ENCODE measurements around the gene CCDC61.
A peak's percentile ranks its signal among the peaks of the same experiment; 100 is the strongest.

The CCDC61 gene, protein sequence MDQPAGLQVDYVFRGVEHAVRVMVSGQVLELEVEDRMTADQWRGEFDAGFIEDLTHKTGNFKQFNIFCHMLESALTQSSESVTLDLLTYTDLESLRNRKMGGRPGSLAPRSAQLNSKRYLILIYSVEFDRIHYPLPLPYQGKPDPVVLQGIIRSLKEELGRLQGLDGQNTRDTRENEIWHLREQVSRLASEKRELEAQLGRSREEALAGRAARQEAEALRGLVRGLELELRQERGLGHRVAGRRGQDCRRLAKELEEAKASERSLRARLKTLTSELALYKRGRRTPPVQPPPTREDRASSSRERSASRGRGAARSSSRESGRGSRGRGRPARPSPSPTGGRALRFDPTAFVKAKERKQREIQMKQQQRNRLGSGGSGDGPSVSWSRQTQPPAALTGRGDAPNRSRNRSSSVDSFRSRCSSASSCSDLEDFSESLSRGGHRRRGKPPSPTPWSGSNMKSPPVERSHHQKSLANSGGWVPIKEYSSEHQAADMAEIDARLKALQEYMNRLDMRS

DNA sequence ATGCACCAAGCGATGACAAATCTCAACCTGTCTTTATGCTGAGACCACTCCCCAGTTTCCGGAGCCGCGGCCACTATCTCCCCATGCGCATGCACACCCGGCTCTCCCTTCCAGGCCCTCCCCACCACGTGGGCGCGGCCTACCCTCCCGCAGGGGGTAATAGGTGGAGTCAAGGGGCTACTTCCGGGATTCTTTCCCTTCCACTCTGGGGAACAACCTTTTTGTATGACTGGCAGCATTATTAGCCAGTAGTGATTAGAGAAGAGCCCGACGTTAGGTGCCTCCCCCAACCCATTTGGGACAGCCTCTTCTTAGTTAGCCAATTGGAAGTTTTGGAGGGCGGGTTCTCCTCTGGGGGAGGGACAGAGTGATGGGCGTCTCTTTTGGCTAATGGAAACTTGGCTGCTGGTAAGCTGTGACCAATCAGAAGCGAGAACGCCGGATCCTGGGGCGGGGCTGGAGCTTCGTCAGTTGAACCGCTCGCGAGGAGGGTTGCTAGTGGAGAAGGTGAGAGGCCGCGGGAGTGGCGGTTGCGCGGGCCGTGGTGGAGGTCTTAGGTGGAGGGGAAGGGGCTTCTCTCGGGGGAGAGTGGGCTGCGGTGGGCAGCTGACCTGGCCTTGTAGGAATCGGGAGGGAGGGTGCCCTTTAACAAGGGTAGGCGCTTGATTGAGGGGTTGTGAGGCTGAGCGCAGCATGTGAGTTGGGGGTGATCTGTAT, at the start of gene CCDC61:
Gene CCDC61 (plus strand): TSS at position 470 of the 717 bp plus-strand sequence. CDS start 7,552 bp downstream, outside the sequence.
- peak; percentile 94 for DNase-seq

DNA sequence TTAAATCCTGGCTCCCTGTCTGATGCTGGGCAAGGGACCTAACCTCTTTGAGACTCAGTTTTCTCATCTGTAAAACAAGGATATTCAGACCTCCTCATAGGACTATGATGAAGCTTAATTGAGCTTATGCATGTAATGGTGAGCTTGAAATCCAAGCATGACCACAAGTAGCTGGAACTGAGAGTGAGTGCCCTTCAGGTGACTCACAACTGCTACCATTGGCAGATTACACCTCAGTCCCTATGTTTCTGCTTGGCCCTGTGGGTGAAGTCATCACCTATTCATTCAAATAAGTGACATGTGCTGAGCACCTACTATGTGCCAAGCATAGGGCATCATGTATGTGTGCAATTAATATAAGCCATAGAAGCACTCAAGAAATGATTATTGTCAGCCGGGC, 47.3 kb upstream of the CCDC61 start:
- no peak for DNase-seq

DNA sequence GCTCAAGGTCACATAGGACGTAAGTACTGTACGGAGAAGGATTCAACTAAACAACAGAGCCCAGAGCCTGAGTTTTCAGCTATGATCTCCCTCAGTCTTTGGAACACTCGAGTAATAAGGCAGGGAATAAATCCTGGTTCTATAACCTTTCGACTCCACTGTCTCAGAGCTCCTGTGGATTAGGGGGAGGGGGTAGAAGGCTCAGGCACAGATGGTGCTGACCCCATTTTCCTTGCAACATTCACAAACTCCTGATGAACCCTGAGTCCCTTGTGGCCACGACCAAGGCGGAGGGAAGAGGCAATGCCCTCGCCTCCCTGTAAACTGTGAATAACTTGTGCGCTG, 43.0 kb upstream of the CCDC61 start:
- no peak for DNase-seq

DNA sequence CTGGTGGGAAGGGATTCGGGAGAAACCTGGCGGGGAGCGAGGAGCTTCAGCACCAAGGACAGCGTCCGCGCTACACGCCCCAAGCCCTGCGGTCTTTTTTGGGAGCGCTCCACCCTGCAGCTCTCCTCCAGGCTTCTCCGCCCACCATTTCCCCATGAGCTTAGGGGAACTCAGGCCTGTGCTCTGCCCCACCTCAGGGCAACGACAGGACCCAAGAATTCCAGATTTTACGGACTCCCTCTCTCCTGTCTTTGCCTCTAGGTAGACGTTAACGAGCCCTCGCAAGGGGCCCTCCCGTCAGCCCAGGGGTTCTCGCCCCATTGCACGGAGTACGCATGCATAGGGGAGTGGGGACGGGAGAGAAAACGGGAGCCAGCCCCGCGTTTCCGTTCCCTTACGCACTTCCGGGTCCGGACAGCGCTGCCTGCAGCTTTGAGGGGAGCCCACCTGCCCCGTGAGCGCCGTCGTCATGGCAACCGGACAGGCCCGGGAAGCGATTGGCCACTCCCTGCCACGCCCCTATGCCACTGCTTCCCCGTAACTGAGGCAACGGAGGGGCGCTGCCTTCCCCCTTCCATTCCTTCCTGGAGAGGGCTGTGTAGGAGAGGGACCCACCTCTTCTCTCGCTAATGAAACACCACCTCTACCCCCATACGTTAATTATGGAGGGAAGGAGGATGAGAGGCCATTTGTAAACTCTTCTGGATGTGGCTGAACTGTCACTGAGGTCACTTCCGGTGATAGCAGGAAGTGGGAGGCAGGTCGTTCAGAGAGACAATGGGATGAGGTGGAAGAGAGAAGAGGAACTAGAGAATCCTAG, 42.4 kb upstream of the CCDC61 start:
- DNase-seq: no peak

DNA sequence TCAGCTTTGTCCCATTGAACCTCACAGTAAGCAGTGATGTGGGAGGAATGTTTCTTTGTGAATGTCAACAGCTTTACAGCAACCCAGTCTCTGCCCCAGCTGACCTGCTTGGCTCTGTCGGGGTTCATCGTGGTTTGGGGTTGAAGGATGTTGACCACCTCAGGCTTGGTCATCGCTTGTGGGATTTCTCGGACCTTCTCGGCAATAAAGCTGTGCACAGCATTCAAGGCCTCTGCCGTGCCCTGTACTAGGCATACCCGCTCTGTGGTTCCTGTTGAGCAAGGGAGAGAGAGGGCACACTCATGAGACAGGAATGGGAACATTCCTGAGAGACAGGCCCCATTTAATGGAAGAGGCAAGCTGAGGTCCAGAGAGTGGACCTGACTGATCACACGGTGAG, 41.6 kb upstream of the CCDC61 start:
- no peak for DNase-seq

DNA sequence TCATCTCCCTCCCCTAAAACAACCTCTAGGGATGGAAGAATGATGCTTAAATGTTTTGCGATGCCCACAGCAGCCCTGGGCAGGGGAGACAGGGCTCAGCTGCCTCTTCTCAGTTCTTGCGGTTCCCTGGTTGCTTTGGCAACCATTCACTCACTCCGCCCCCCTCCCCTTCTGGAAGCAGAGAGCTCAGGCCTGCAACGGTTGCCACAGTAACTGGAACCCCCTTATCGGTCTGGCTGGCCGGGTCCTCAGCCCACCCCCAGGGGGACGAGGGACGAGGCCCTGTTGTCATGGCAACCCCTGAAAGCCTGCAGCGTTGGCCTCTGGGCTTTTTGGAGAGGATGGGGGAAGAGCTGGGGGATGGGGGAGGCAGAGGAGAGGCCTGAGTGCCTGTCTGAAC, 41.1 kb upstream of the CCDC61 start:
- no peak for DNase-seq

DNA sequence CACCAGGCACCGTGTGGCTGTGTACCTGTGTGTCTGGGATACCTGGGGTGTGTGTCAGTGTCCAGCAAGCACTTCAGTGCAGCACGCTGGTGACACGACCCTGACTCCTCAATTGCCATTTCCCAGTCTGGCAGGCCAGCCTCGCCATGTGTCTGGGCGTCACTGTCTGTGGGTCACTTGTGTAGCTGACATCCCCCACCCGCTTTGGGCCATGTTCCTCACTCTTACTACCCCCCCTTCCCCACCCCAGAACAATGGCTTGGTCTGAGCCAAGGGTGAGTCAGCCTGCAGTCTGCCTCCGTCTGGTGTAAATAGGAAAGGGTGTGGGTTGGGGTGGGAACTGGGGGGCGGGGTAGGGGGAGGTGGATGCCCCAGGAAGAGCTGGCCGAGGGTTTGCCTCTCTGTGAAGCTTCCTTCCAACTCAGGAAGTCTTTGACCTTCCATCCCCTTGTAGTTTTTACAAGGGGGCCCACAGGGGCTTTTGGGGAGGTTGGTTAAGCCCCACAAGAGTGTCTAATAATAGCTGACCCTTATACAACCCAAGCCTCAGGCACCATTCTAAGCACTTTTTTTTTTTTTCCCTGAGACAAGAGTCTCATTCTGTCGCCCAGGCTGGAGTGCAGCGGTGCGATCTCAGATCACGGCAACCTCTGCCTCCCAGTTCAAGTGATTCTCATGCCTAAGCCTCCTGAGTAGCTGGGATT, 39.2 kb upstream of the CCDC61 start:
- no peak for DNase-seq

DNA sequence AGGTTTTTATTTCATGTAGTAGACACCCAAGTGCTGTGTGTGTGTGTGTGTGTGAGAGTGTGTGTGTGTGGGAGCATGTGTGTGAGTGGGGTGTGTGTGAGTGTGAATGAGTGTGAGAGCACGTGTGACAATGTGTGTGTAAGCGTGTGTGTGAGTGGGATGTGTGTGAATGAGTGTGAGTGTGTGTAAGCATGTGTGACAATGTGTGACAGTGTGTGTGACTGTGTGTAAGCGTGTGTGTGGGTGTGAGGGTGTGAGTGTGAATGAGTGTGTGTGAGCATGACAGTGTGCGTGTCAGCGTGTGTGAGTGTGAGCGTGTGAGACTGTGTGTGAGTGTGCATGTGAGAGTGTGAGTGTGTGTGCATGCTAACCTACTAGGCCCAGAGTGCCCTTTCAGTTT, 36.9 kb upstream of the CCDC61 start:
- DNase-seq: no peak

DNA sequence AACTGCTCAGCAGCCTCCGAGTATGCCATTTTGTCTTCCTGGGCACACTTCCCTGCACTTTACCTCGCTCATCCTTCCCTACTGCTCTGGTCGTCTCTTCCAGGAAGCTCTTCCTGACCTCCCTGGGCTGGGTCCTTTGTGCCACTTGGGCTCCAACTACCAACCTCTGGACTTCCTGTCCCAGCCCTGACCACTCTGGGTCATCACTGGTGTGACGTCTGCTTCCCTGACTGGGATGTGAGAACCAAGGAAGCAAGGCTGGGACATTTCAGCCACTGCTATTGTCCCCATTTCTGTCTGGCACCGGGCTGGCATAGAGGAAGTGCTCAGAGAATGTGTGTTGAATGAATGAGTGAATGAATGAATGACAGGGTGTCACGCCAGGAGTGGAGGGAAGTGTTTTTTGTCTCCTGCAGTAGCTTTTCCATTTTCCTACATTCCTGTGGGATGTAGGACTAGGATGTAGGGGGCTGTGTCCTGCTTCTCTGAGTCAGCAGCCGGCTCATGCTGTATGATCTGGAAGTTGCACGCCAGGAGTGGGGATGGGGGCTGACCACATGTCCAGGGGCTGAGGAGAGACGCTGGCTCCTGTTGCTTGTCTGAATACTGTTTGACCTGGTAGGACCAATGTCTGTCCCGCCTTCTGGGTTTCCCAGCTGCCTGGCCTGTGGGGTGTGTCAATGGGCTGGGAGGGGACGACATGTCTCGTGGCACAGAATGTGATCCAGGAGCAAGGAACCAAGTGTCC, 36.3 kb upstream of the CCDC61 start:
- DNase-seq: no peak

DNA sequence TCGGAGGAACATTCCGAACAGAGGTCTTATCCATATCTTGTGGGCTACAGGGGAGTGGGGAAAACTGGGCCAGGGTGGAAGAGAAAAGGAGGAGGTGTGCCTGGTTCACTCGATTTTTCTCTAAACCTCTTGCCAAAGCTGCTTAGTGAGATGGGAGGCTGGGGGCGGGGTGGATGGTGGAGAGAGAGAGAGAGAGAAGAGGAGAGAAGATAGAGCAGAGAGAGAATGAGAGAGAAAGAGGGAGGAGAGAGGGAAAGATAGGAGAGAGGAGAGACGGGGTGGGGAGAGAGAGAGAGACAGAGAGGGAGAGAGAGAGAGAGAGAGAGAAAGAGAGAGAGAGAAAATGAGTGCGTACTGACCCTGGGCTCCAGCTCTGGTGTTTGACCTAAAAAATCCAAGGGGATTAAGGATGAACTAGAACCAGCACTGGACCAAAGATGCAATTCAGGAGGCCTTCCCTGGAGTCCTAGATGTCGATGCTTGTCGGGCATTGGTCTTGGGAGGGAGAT, 35.7 kb upstream of the CCDC61 start:
- no peak for DNase-seq

DNA sequence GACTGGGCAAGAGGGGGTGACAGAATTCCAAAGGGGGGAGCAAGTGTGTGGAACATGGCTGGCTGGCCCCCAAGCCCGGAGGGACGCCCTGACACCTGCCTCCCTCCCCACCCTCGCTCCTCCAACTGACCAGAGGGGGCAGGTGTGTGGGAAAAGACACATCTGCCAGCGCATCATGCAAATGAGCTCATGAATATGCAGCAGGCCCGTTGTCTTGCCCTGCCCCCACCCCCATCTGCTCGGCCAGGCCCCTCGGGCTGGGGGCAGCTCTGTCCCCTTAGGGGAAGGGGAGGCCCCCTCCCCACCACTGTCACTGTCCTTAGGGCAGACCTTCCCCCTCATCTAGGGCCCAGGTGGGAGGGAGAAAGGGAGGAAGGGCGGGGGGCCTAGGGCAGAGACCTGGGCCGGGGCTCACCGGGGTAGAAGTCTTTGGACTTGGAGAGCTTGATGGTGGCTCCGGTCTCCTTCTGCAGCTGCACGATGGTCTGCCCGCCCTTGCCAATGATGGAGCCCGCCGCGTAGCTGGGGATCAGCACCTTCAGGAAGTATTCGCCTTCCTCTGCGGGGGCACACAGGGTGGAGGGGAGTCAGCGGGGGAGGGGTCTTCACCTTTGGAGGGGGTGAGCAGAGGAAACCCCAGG, 34.6 kb upstream of the CCDC61 start:
- DNase-seq: no peak

DNA sequence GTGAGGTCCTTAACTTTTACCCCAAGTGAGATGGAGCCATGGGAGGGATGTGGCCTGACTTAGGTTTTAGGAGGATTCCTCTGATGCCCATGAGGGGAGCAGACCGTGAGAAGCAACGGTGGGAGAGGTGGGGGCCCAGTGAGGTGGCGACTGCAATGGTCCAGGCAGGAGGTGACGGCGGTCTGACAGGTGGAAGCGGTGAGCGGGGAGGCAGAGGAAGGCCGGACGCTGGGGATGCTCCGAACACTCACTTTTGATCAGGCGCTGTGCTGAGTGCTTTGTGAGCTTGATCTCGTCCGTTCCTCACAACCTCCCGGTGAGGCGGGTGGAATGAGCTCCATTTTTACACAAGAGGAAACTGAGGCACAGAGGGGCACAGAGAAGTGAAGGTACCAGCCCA, 33.2 kb upstream of the CCDC61 start:
- DNase-seq: no peak

DNA sequence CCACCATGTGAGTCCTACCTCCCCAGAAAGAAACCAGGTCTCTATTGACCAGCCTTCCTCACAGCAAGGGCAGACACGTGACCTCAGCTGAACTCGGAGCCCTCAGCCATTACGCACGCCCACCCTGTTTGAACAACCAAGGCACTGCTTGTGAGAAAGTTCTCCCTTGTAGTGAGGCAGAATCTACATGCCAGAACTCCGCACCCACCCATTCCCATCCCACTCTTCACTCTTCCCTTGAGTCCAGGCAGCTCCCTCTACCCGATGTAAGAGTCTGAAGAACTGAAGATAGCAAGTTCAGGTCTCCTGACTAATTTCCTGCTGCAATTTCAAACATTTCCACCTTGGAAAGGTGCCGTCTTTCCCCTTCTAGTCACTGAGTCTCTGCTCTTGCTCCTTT, 28.0 kb upstream of the CCDC61 start:
- DNase-seq: no peak

DNA sequence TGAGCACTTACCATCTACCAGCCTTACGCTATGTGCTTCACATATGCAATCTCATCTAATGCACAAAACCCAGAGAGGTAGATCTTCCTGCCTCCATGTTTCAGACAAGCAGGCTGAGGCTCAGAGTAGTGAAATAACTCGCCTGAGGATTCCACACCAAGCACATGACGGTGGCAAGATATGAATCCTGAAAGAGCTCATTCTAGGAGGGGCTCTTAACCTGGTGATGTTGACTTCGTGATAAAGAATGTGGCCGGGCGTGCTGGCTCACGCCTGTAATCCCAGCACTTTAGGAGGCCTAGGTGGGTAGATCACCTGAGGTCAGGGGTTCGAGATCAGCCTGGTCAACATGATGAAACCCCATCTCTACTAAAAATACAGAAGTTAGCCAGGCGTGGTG, 26.6 kb upstream of the CCDC61 start:
- no peak for DNase-seq

DNA sequence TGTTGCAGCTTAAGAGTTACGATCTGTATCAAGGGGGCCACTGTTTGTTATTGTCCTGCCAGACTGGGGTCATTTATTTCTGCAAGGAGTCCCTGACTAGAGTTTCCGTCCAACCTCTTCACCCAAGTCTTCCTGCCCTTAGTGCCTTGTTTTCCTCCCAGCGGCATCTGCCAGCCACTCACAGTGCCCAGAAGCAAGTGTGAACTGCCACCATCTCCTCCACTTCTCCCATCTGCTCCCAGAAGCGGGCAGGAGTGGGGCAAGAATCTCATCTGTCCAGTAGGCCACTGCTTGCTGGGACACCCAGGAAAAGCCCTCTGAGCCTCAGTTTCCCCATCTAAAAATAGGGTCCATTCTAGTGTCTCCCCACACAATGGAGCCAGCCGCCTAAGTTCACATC, 25.6 kb upstream of the CCDC61 start:
- DNase-seq: no peak

DNA sequence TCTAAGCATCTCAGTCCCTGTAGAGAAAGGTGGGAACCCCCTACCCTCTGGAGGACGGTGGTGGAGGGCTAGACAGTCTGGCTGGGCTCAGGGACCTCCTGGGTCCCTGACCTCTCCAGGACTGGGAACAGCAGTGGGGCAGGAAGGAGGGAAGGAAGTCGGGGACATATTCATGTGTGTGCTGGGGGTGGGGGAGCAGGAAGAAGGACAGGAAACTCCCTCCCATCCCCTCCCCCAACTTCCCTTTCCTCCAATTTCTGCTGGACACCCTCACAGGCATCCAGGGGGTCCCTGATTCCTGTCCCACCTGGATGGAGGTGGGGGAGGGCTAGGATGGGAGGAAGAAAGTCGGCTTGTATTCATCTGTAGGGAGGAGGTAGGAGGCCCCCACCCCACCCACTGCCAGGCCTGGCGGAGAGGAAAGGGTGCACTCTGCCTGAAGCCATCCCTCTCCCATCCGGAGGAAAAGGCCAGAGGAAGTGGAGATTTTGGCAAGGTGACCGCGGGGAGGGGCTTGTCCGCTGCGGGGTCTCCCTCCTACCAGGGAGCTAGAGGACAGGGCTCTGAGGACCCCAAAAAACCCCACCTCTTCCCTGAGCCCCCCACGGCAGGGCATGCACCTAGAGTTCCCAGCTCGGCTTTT, 23.9 kb upstream of the CCDC61 start:
- DNase-seq: no peak

DNA sequence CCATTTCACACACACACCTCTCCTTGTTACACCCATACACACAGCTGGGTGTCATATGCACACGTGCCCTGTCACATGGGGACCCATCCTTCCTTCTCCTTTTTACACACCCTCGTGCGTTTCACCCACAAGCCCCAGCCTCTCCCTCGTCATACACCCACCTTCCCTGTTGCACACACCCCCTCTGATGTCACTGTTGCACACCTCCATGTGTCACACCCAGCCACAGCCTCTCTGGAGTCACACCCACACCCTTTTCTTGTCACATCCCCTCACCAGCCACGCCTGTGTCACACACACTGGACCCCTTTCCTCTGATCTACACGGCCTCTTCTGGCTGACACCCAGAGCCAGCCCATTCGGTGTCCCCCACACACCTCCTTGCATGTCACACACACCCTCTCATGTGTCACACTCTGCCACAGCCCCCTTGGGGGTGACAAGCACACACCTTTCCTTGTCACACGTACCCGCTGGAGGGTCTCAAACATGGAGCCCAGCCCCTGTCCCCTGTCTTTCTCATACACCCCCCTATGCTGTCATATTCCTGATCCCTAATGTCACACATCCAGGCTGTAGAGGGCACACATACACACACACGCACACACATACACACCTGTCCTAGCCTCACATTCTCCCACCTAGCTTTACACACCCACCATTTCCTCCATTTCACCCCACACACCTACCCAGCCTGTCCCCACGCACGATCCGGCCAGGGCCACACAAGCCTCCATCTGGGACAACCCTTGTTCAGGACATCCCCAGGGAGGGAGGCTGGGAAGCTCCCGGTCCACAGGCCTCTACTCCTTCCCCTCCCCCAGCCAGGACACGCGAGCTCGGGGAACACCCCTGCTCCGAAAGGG, 23.0 kb upstream of the CCDC61 start:
- no peak for DNase-seq

DNA sequence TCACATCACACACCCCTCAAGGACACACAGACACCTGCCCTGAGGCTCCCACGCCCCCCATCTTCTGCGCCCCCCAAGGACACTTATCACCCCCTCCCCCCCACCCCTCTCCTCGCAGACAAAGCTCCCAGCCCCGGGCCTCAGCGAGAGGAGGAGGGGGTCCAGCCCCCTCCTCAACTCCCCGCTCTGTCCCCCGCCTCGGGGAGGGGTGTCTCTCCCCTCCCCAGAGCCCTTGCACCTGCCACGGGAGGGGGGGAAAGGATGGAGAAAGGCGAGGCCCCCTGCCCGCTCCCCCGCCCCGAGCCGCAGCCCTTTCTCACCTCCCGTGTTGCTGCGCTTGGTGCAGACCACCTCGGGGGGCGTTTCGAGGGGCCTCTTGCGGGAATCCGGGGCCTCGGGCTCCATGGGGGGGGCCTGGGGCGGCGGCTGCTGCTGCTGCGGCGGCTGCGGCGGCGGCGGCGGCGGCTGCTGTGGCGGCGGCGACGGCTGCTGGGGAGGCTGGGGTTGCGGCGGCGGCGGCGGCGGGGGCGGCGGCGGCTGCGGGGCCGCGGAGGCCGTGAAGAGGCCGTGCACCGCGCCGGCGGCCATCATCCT, 22.2 kb upstream of the CCDC61 start:
- no peak for DNase-seq
